HepG2 (cell line): Measurements from ENCODE around the gene HOXA6. TPM values are rescaled to one million over a fixed set of nuclear protein-coding genes. Genes with fewer than 3 reads are reported as not detected.

Experiments used
- FOXA3 ChIP-seq: IDR thresholded peaks from 2 replicates; pipeline ENCODE4 v1.6.1; 2016; ENCODE audit warnings: missing genetic modification reagents, missing compliant biosample characterization
- HNRNPLL ChIP-seq: fragments of 200-400 bp; formaldehyde crosslinking; IDR thresholded peaks from 2 replicates; pipeline ENCODE4 v1.6.1; 2017; ENCODE audit warnings: mild to moderate bottlenecking, low read depth, low read length; ENCODE audit not compliant: poor library complexity, severe bottlenecking
- HOXA7 ChIP-seq: sonication (generic); formaldehyde crosslinking; IDR thresholded peaks from 2 replicates; pipeline ENCODE4 v1.8.1; 2022; ENCODE audit warnings: mild to moderate bottlenecking, missing genetic modification reagents, moderate library complexity
- IRX3 ChIP-seq: sonication (generic); formaldehyde crosslinking; IDR thresholded peaks from 2 replicates; pipeline ENCODE4 v1.8.1; 2023; ENCODE audit warnings: mild to moderate bottlenecking, low read depth, missing genetic modification reagents, borderline replicate concordance
- PHF8 ChIP-seq: sonication (generic); formaldehyde crosslinking; IDR thresholded peaks from 2 replicates; pipeline ENCODE4 v1.5.0; 2020; ENCODE audit warnings: missing genetic modification reagents
- SOX6 ChIP-seq, 2 experiments: fragments of 450-650 bp in 1 of 2; sonication (generic) in 1 of 2; formaldehyde crosslinking in 1 of 2; IDR thresholded peaks; 2 replicates each; pipeline versions ENCODE4 v1.4.0 to v1.6.1; 2017 to 2020; ENCODE audit warnings: antibody characterized with exemption in 1 of 2, mild to moderate bottlenecking in 1 of 2, missing genetic modification reagents in 1 of 2
- ZNF34 ChIP-seq: sonication (generic); formaldehyde crosslinking; IDR thresholded peaks from 2 replicates; pipeline ENCODE4 v1.4.0; 2020; ENCODE audit warnings: mild to moderate bottlenecking, missing genetic modification reagents, borderline replicate concordance
- ZNF883 ChIP-seq: sonication (generic); formaldehyde crosslinking; IDR thresholded peaks from 2 replicates; pipeline ENCODE4 v1.5.1; 2020; ENCODE audit warnings: mild to moderate bottlenecking, missing genetic modification reagents; ENCODE audit errors: not compliant biosample characterization
- polyA plus RNA-seq, 8 experiments: library from polyadenylated mRNA; depleted of rRNA in 3 of 8; stranded (reverse) in 7 of 8; unstranded in 1 of 8; fragments of >200 nt; fragmentation: Illumina TruSeq in 4 of 8; extraction: Trizol in 4 of 8; gene quantifications; 2 replicates each; pipeline versions ENCODE4 v1.2.1 to v1.2.3, GENCODE V29; 2011 to 2016; ENCODE audit warnings: low read depth in 4 of 8, missing spikeins in 1 of 8, mixed read lengths in 1 of 8; ENCODE audit not compliant: insufficient read depth in 1 of 8
- total RNA-seq, 5 experiments: library from RNA; depleted of rRNA; stranded (reverse); fragments of >200 nt; fragmentation: Illumina TruSeq; extraction: Trizol; gene quantifications; 2 replicates each; pipeline ENCODE4 v1.2.3, GENCODE V29; 2016; ENCODE audit warnings: low read depth in 1 of 5
- TF ChIP-seq, protein P1 (sequence below): IDR thresholded peaks from 2 replicates; pipeline ENCODE4 v1.4.0; 2020; ENCODE audit warnings: mild to moderate bottlenecking, missing genetic modification reagents
- TF ChIP-seq, protein P2 (sequence below): sonication (generic); formaldehyde crosslinking; IDR thresholded peaks from 2 replicates; pipeline ENCODE4 v1.4.0; 2020; ENCODE audit warnings: mild to moderate bottlenecking, low read depth, missing genetic modification reagents
- TF ChIP-seq, protein P3 (sequence below): sonication (generic); formaldehyde crosslinking; conservative IDR thresholded peaks from 2 replicates; pipeline ENCODE4 v1.4.0; 2020; ENCODE audit warnings: mild to moderate bottlenecking, missing genetic modification reagents, moderate library complexity
- TF ChIP-seq, protein P4 (sequence below): sonication (generic); formaldehyde crosslinking; IDR thresholded peaks from 2 replicates; pipeline ENCODE4 v1.4.0; 2020; ENCODE audit warnings: missing genetic modification reagents, borderline replicate concordance
- TF ChIP-seq, protein P5 (sequence below): sonication (generic); formaldehyde crosslinking; IDR thresholded peaks from 2 replicates; pipeline ENCODE4 v1.4.0; 2020; ENCODE audit warnings: mild to moderate bottlenecking, low read depth, missing genetic modification reagents

The HOXA6 gene
- total and polyA plus RNA-seq, 2 of the 13 experiments (the other 11 are each of a cell fraction or from before 2014, with no cell fraction given) = 1.3 to 1.5 TPM

DNA sequence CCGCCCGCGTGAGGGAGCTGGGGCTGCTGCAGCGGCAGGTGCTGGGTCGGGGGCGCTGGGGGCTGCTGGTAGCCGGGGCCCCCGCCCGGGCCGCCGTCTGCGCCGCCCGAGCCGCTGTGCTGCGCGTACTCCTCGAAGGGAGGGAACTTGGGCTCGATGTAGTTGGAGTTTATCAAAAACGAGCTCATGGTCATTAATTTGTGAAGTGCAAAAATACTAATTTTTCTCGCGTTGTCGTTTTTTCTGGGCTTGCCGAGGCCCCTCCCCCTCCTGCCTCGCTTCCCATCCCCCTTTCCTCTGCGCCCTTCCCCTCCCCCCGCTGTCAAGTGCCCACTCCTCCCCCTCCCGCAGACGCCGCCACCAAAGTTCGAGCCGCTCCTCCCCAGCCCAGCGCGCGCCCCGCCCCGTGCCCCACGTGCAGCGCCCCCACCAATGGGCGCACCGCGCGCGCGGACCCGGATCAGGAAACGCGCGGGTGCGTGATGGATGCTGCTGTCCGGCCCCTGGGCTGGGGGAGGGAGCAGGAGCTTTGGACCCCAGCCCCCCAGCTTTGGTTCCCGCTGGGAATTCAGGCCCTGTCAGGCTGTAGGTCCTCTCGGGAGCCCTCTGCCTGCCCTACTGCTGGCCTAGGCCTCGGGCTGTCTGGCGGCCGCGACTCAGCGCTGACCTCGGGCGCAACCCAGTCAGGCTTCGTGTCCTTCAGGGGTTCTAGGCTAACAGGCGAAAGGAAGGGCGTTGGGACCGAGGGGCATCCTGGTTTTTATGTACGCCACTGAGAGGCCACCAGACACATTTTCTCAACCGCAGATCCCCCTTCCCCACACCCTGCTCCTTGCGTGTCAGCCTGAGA, 16.8 kb downstream of the HOXA6 start, which contains the start of gene HOXA4 (continued):
- TF ChIP-seq, protein P1, sequence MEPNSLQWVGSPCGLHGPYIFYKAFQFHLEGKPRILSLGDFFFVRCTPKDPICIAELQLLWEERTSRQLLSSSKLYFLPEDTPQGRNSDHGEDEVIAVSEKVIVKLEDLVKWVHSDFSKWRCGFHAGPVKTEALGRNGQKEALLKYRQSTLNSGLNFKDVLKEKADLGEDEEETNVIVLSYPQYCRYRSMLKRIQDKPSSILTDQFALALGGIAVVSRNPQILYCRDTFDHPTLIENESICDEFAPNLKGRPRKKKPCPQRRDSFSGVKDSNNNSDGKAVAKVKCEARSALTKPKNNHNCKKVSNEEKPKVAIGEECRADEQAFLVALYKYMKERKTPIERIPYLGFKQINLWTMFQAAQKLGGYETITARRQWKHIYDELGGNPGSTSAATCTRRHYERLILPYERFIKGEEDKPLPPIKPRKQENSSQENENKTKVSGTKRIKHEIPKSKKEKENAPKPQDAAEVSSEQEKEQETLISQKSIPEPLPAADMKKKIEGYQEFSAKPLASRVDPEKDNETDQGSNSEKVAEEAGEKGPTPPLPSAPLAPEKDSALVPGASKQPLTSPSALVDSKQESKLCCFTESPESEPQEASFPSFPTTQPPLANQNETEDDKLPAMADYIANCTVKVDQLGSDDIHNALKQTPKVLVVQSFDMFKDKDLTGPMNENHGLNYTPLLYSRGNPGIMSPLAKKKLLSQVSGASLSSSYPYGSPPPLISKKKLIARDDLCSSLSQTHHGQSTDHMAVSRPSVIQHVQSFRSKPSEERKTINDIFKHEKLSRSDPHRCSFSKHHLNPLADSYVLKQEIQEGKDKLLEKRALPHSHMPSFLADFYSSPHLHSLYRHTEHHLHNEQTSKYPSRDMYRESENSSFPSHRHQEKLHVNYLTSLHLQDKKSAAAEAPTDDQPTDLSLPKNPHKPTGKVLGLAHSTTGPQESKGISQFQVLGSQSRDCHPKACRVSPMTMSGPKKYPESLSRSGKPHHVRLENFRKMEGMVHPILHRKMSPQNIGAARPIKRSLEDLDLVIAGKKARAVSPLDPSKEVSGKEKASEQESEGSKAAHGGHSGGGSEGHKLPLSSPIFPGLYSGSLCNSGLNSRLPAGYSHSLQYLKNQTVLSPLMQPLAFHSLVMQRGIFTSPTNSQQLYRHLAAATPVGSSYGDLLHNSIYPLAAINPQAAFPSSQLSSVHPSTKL (CRISPR knock-in tag) = peak; percentile 59; the same call in 1 of the 2 replicates
- TF ChIP-seq, protein P2, sequence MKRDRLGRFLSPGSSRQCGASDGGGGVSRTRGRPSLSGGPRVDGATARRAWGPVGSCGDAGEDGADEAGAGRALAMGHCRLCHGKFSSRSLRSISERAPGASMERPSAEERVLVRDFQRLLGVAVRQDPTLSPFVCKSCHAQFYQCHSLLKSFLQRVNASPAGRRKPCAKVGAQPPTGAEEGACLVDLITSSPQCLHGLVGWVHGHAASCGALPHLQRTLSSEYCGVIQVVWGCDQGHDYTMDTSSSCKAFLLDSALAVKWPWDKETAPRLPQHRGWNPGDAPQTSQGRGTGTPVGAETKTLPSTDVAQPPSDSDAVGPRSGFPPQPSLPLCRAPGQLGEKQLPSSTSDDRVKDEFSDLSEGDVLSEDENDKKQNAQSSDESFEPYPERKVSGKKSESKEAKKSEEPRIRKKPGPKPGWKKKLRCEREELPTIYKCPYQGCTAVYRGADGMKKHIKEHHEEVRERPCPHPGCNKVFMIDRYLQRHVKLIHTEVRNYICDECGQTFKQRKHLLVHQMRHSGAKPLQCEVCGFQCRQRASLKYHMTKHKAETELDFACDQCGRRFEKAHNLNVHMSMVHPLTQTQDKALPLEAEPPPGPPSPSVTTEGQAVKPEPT (CRISPR knock-in tag) = peak; percentile 32; the same call in 1 of the 2 replicates
- TF ChIP-seq, protein P3, sequence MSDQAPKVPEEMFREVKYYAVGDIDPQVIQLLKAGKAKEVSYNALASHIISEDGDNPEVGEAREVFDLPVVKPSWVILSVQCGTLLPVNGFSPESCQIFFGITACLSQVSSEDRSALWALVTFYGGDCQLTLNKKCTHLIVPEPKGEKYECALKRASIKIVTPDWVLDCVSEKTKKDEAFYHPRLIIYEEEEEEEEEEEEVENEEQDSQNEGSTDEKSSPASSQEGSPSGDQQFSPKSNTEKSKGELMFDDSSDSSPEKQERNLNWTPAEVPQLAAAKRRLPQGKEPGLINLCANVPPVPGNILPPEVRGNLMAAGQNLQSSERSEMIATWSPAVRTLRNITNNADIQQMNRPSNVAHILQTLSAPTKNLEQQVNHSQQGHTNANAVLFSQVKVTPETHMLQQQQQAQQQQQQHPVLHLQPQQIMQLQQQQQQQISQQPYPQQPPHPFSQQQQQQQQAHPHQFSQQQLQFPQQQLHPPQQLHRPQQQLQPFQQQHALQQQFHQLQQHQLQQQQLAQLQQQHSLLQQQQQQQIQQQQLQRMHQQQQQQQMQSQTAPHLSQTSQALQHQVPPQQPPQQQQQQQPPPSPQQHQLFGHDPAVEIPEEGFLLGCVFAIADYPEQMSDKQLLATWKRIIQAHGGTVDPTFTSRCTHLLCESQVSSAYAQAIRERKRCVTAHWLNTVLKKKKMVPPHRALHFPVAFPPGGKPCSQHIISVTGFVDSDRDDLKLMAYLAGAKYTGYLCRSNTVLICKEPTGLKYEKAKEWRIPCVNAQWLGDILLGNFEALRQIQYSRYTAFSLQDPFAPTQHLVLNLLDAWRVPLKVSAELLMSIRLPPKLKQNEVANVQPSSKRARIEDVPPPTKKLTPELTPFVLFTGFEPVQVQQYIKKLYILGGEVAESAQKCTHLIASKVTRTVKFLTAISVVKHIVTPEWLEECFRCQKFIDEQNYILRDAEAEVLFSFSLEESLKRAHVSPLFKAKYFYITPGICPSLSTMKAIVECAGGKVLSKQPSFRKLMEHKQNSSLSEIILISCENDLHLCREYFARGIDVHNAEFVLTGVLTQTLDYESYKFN (CRISPR knock-in tag) = peak; percentile 74
- TF ChIP-seq ZNF883 (CRISPR knock-in tag) (peak; percentile 75), ZNF34 (CRISPR knock-in tag) (no peak), HOXA7 (no peak), IRX3 (CRISPR knock-in tag) (peak; percentile 73), FOXA3 (CRISPR knock-in tag) (peak; percentile 28; the same call in 1 of the 2 replicates), SOX6 (IDR thresholded peaks at IDR 0.05) (no peak), SOX6 (CRISPR knock-in tag; IDR thresholded peaks at IDR 0.05) (peak; percentile 65; the same call in 1 of the 2 replicates), PHF8 (peak; percentile 89), HNRNPLL (peak; percentile 49)
- TF ChIP-seq, protein P4, sequence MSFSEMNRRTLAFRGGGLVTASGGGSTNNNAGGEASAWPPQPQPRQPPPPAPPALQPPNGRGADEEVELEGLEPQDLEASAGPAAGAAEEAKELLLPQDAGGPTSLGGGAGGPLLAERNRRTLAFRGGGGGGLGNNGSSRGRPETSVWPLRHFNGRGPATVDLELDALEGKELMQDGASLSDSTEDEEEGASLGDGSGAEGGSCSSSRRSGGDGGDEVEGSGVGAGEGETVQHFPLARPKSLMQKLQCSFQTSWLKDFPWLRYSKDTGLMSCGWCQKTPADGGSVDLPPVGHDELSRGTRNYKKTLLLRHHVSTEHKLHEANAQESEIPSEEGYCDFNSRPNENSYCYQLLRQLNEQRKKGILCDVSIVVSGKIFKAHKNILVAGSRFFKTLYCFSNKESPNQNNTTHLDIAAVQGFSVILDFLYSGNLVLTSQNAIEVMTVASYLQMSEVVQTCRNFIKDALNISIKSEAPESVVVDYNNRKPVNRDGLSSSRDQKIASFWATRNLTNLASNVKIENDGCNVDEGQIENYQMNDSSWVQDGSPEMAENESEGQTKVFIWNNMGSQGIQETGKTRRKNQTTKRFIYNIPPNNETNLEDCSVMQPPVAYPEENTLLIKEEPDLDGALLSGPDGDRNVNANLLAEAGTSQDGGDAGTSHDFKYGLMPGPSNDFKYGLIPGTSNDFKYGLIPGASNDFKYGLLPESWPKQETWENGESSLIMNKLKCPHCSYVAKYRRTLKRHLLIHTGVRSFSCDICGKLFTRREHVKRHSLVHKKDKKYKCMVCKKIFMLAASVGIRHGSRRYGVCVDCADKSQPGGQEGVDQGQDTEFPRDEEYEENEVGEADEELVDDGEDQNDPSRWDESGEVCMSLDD (CRISPR knock-in tag) = peak; percentile 80; the same call in 1 of the 2 replicates
- TF ChIP-seq, protein P5, sequence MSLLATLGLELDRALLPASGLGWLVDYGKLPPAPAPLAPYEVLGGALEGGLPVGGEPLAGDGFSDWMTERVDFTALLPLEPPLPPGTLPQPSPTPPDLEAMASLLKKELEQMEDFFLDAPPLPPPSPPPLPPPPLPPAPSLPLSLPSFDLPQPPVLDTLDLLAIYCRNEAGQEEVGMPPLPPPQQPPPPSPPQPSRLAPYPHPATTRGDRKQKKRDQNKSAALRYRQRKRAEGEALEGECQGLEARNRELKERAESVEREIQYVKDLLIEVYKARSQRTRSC (CRISPR knock-in tag) = no peak
